Measurements from ENCODE around the gene PGAP3. TPM values are rescaled to one million over a fixed set of nuclear protein-coding genes. Genes with fewer than 3 reads are reported as not detected.
A peak's percentile ranks its signal among the peaks of the same experiment; 100 is the strongest.

Gene PGAP3
- total and polyA plus RNA-seq, 7 donors, result 1.4 to 7.9 (median 4.5) TPM

GRCh38 chr17:39629494-39629880 is 58.4 kb downstream of the PGAP3 start:
- H3K27ac ChIP-seq, result no peak overlapping the region
- no peak overlapping the region for H3K4me3 ChIP-seq
- H3K9me3 ChIP-seq, result no peaks in the 10 kb centered on the region
- no peak for ATAC-seq
- no peaks in the 10 kb centered on the region for H3K36me3 ChIP-seq (ENCODE audit: insufficient read depth in 1 of 2, low read depth in 1 of 2)
- H3K27me3 ChIP-seq (ENCODE audit: insufficient read depth in 3 of 3, low read length in 2 of 3), result peaks cover 0 to 51% (median 13%) of the 10 kb centered on the region in 3 donors
- WGBS, 3 donors, result 69 to 73% (median 70%) methylated on average over 3 of the region's 3 CpGs
- intact Hi-C loops (cut with DNase I), result loop anchor here in 1 of 2 donors (10.0 kb wide), 1 partner anchor 235 kb away; the partner anchor contains the start of genes IKZF3 and ZPBP2
- peaks cover 5% of the 10 kb centered on the region for H3K4me1 ChIP-seq
- TF ChIP-seq CTCF (IDR thresholded peaks at IDR 0.05), result no peak
- no peak for DNase-seq

GRCh38 chr17:39628655-39629493 is 59.0 kb downstream of the PGAP3 start:
- ATAC-seq (no peak), DNase-seq (no peak)
- Histone ChIP-seq H3K27me3 (ENCODE audit: insufficient read depth in 3 of 3, low read length in 2 of 3) (peaks cover 0 to 52% (median 13%) of the 10 kb centered on the region in 3 donors), H3K9me3 (no peaks in the 10 kb centered on the region), H3K27ac (no peak overlapping the region), H3K4me3 (no peak overlapping the region), H3K4me1 (peaks cover 5% of the 10 kb centered on the region), H3K36me3 (ENCODE audit: insufficient read depth in 1 of 2, low read depth in 1 of 2) (no peaks in the 10 kb centered on the region)
- intact Hi-C loops (cut with DNase I), result loop anchor here in 1 of 2 donors (10.0 kb wide), 1 partner anchor 236 kb away; the partner anchor contains the start of genes IKZF3 and ZPBP2
- TF ChIP-seq CTCF (IDR thresholded peaks at IDR 0.05), result no peak
- WGBS, 3 donors, result 56 to 64% (median 58%) methylated on average over 10 of the region's 10 CpGs

GRCh38 chr17:39627712-39628516 is 59.9 kb downstream of the PGAP3 start:
- WGBS, 3 donors, result 50 to 53% (median 51%) methylated on average over 15 to 16 of the region's 16 CpGs
- DNase-seq (no peak), ATAC-seq (no peak)
- Histone ChIP-seq H3K27ac (no peak overlapping the region), H3K36me3 (ENCODE audit: insufficient read depth in 1 of 2, low read depth in 1 of 2) (no peaks in the 10 kb centered on the region), H3K27me3 (ENCODE audit: insufficient read depth in 3 of 3, low read length in 2 of 3) (peaks cover 0 to 52% (median 13%) of the 10 kb centered on the region in 3 donors), H3K9me3 (no peaks in the 10 kb centered on the region), H3K4me1 (peaks cover 5% of the 10 kb centered on the region), H3K4me3 (no peak overlapping the region)
- TF ChIP-seq CTCF (IDR thresholded peaks at IDR 0.05), result no peak
- intact Hi-C loops (cut with DNase I), result loop anchor here in 1 of 2 donors (10.0 kb wide), 1 partner anchor 237 kb away; the partner anchor contains the start of genes IKZF3 and ZPBP2

- H3K9me3 ChIP-seq, result no peaks in the 10 kb centered on the region
- H3K36me3 ChIP-seq (ENCODE audit: insufficient read depth in 1 of 2, low read depth in 1 of 2), result no peaks in the 10 kb centered on the region
- H3K4me1 ChIP-seq, result peaks cover 5% of the 10 kb centered on the region
- H3K27ac ChIP-seq, result no peak overlapping the region
- H3K4me3 ChIP-seq, result peak overlapping the region; percentile 51
- H3K27me3 ChIP-seq (ENCODE audit: insufficient read depth in 3 of 3, low read length in 2 of 3), result peaks cover 0 to 52% (median 11%) of the 10 kb centered on the region in 3 donors
- intact Hi-C loops (cut with DNase I), result loop anchor here in 1 of 2 donors (10.0 kb wide), 1 partner anchor 238 kb away; the partner anchor contains the start of genes IKZF3 and ZPBP2
- no peak for ATAC-seq
- WGBS, 3 donors, result 2 to 5% (median 5%) methylated on average over 30 to 72 of the region's 72 CpGs
- TF ChIP-seq CTCF (IDR thresholded peaks at IDR 0.05), result no peak
- DNase-seq, result no peak
Observed at GRCh38 chr17:39627047-39627711, 60.7 kb downstream of the PGAP3 start.

Data from psoas muscle (tissue), 8 donors.